ENCODE data around the gene GNB3. TPM values are rescaled to one million over a fixed set of nuclear protein-coding genes. Genes with fewer than 3 reads are reported as not detected.

Gene GNB3
- total RNA-seq, 1 donor from 2014 or later = 16.6 TPM

GRCh38 chr12:6855322-6855721 is 14.6 kb downstream of the GNB3 start:
- DNase-seq (ENCODE audit: low read depth) = no peak
- no peak overlapping the region for H3K9ac ChIP-seq (ENCODE audit: low read length)
- TF ChIP-seq EZH2 (IDR thresholded peaks at IDR 0.05; ENCODE audit: insufficient read depth, low read length) = no peak
- TF ChIP-seq, protein P1, sequence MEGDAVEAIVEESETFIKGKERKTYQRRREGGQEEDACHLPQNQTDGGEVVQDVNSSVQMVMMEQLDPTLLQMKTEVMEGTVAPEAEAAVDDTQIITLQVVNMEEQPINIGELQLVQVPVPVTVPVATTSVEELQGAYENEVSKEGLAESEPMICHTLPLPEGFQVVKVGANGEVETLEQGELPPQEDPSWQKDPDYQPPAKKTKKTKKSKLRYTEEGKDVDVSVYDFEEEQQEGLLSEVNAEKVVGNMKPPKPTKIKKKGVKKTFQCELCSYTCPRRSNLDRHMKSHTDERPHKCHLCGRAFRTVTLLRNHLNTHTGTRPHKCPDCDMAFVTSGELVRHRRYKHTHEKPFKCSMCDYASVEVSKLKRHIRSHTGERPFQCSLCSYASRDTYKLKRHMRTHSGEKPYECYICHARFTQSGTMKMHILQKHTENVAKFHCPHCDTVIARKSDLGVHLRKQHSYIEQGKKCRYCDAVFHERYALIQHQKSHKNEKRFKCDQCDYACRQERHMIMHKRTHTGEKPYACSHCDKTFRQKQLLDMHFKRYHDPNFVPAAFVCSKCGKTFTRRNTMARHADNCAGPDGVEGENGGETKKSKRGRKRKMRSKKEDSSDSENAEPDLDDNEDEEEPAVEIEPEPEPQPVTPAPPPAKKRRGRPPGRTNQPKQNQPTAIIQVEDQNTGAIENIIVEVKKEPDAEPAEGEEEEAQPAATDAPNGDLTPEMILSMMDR (IDR thresholded peaks at IDR 0.05; ENCODE audit: insufficient read depth, low read depth, low read length) = no peak
- no peak overlapping the region for H3K4me3 ChIP-seq (ENCODE audit: insufficient read depth, low read depth, low read length)
- H4K20me1 ChIP-seq (ENCODE audit: insufficient read depth, low read length) = peaks cover 24% of the 10 kb centered on the region
- H3K27me3 Mint-ChIP-seq (ENCODE audit: low read depth, unreplicated experiment) = no peaks in the 10 kb centered on the region
- FAIRE-seq = no peak
- H3K36me3 ChIP-seq (ENCODE audit: insufficient read depth, low read length) = peaks cover 31% of the 10 kb centered on the region
- H3K9me3 Mint-ChIP-seq (ENCODE audit: unreplicated experiment) = no peaks in the 10 kb centered on the region
- no peak overlapping the region for H3K27ac ChIP-seq (ENCODE audit: low read depth, low read length)
- no peak overlapping the region for H3K4me3 Mint-ChIP-seq (ENCODE audit: unreplicated experiment)
- no peaks in the 10 kb centered on the region for H3K9me3 ChIP-seq (ENCODE audit: insufficient read depth, low read depth, low read length)
- H3K4me2 ChIP-seq (ENCODE audit: low read length) = no peak overlapping the region
- H3K27me3 ChIP-seq (ENCODE audit: insufficient read depth, low read length) = no peaks in the 10 kb centered on the region
- H3K79me2 ChIP-seq (ENCODE audit: insufficient read depth, low read length) = peaks cover 38% of the 10 kb centered on the region
- peak overlapping the region; percentile 18 for H3K27ac Mint-ChIP-seq (ENCODE audit: unreplicated experiment)
- peaks cover 12% of the 10 kb centered on the region for H3K4me1 Mint-ChIP-seq (ENCODE audit: low read depth, unreplicated experiment)
- peaks cover 16% of the 10 kb centered on the region for H3K36me3 Mint-ChIP-seq (ENCODE audit: low read depth, unreplicated experiment)
- H2AFZ ChIP-seq (ENCODE audit: low read depth, low read length) = no peak overlapping the region
- H3K4me1 ChIP-seq (ENCODE audit: insufficient read depth, low read length) = peaks cover 18% of the 10 kb centered on the region

DNA sequence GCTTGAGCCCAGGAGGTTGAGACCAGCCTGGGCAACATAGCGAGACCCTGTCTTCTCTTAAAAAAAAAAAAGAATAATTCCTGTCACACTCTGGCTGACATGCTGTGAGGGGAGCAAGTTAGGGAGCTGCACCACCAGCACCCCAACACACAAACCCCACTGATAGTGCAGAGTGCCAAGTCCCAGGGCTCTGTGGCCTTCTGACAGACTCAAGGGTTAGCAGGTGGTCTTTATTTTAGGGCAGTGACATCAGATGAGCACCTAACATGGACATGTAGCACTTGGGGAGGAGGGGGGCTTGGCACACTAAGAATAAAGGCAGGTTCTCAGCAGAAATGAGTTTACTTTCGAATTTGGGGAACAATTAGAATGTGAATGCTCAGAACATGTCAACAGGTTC is 18.1 kb downstream of the GNB3 start:
- FAIRE-seq = no peak
- TF ChIP-seq, protein P1 (IDR thresholded peaks at IDR 0.05; ENCODE audit: insufficient read depth, low read depth, low read length) = no peak
- TF ChIP-seq EZH2 (IDR thresholded peaks at IDR 0.05; ENCODE audit: insufficient read depth, low read length) = no peak
- Histone ChIP-seq H2AFZ (ENCODE audit: low read depth, low read length) (no peak overlapping the region), H3K9me3 (ENCODE audit: insufficient read depth, low read depth, low read length) (no peaks in the 10 kb centered on the region), H3K9ac (ENCODE audit: low read length) (no peak overlapping the region), H3K36me3 (ENCODE audit: insufficient read depth, low read length) (peaks cover 42% of the 10 kb centered on the region), H4K20me1 (ENCODE audit: insufficient read depth, low read length) (peaks cover 11% of the 10 kb centered on the region), H3K79me2 (ENCODE audit: insufficient read depth, low read length) (peaks cover 21% of the 10 kb centered on the region), H3K27ac (ENCODE audit: low read depth, low read length) (no peak overlapping the region), H3K4me3 (ENCODE audit: insufficient read depth, low read depth, low read length) (no peak overlapping the region), H3K4me2 (ENCODE audit: low read length) (no peak overlapping the region), H3K27me3 (ENCODE audit: insufficient read depth, low read length) (no peaks in the 10 kb centered on the region), H3K4me1 (ENCODE audit: insufficient read depth, low read length) (peaks cover 1% of the 10 kb centered on the region)
- Mint-ChIP-seq H3K4me3 (ENCODE audit: unreplicated experiment) (no peak overlapping the region), H3K9me3 (ENCODE audit: unreplicated experiment) (no peaks in the 10 kb centered on the region), H3K27me3 (ENCODE audit: low read depth, unreplicated experiment) (no peaks in the 10 kb centered on the region), H3K27ac (ENCODE audit: unreplicated experiment) (no peak overlapping the region), H3K4me1 (ENCODE audit: low read depth, unreplicated experiment) (peaks cover 7% of the 10 kb centered on the region), H3K36me3 (ENCODE audit: low read depth, unreplicated experiment) (peaks cover 23% of the 10 kb centered on the region)
- DNase-seq (ENCODE audit: low read depth) = no peak

GRCh38 chr12:6860116-6860515 is 19.4 kb downstream of the GNB3 start:
- no peak overlapping the region for H3K4me3 Mint-ChIP-seq (ENCODE audit: unreplicated experiment)
- H3K4me1 Mint-ChIP-seq (ENCODE audit: low read depth, unreplicated experiment) = peaks cover 2% of the 10 kb centered on the region
- H3K79me2 ChIP-seq (ENCODE audit: insufficient read depth, low read length) = peaks cover 8% of the 10 kb centered on the region
- no peaks in the 10 kb centered on the region for H3K9me3 Mint-ChIP-seq (ENCODE audit: unreplicated experiment)
- H3K4me2 ChIP-seq (ENCODE audit: low read length) = no peak overlapping the region
- no peak overlapping the region for H3K27ac Mint-ChIP-seq (ENCODE audit: unreplicated experiment)
- no peak for TF ChIP-seq EZH2 (IDR thresholded peaks at IDR 0.05; ENCODE audit: insufficient read depth, low read length)
- TF ChIP-seq, protein P1 (IDR thresholded peaks at IDR 0.05; ENCODE audit: insufficient read depth, low read depth, low read length) = no peak
- no peak overlapping the region for H3K27ac ChIP-seq (ENCODE audit: low read depth, low read length)
- no peak for FAIRE-seq
- H3K4me3 ChIP-seq (ENCODE audit: insufficient read depth, low read depth, low read length) = no peak overlapping the region
- no peak overlapping the region for H3K9ac ChIP-seq (ENCODE audit: low read length)
- no peak overlapping the region for H2AFZ ChIP-seq (ENCODE audit: low read depth, low read length)
- peaks cover 32% of the 10 kb centered on the region for H3K36me3 Mint-ChIP-seq (ENCODE audit: low read depth, unreplicated experiment)
- H3K4me1 ChIP-seq (ENCODE audit: insufficient read depth, low read length) = no peaks in the 10 kb centered on the region
- H3K36me3 ChIP-seq (ENCODE audit: insufficient read depth, low read length) = peaks cover 46% of the 10 kb centered on the region
- no peak for DNase-seq (ENCODE audit: low read depth)
- no peaks in the 10 kb centered on the region for H3K27me3 Mint-ChIP-seq (ENCODE audit: low read depth, unreplicated experiment)
- no peaks in the 10 kb centered on the region for H3K9me3 ChIP-seq (ENCODE audit: insufficient read depth, low read depth, low read length)
- no peaks in the 10 kb centered on the region for H3K27me3 ChIP-seq (ENCODE audit: insufficient read depth, low read length)
- peaks cover 5% of the 10 kb centered on the region for H4K20me1 ChIP-seq (ENCODE audit: insufficient read depth, low read length)

Measured in astrocyte (in vitro differentiated cells and primary cell).